Measurements from ENCODE around the gene ZNF548.
A peak's percentile ranks its signal among the peaks of the same experiment; 100 is the strongest.

ZNF548 gene

DNA sequence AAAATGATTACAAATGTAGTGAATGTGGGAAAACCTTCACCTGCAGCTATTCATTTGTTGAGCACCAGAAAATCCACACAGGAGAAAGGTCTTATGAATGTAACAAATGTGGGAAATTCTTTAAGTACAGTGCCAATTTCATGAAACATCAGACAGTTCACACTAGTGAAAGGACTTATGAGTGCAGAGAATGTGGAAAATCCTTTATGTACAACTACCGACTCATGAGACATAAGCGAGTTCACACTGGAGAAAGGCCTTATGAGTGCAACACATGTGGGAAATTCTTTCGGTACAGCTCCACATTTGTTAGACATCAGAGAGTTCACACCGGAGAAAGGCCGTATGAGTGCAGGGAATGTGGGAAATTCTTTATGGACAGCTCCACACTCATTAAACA, 9.2 kb downstream of the ZNF548 start:
- DNase-seq (ENCODE audit: low read depth in 2 of 2): no peak

DNA sequence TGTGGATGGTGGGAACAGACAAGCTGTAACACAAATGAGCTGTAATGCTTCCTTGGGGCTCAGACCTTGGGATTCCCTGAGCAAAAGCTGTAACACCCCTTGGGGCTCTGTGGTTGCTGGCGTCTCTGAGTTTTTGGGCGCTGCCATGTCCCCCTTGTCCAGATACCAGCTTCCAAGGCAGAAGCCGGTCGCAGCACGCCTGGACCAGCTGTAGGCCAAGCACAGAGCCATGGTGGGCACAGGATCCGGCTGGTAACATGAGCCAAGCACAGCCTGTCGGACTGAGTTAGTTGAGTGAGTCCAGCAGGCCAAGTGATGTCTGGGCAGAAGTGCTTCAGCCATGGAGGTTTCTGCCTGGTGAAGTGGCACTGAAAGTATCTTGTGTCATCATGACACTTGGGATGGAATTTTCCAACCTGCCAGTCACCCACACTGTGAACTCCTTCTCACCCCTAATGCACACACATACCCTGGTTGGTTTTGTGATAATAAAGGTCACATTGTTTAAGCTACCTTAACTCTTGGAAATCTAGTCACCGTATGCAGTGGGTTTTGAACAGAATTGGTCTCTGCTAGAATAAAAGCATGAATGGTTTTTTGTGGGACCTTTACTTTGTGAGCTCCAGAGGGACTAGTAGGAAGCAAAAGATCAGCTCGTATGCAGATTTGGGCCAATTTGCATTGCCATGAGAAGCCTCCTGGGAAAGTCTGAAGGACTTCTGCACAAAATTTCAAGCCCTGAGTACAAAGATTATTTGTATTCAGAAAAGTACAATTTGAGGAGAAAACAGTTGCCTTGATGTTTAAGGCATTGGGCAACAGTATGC, 14.3 kb downstream of the ZNF548 start:
- DNase-seq (ENCODE audit: low read depth in 2 of 2): no peak

DNA sequence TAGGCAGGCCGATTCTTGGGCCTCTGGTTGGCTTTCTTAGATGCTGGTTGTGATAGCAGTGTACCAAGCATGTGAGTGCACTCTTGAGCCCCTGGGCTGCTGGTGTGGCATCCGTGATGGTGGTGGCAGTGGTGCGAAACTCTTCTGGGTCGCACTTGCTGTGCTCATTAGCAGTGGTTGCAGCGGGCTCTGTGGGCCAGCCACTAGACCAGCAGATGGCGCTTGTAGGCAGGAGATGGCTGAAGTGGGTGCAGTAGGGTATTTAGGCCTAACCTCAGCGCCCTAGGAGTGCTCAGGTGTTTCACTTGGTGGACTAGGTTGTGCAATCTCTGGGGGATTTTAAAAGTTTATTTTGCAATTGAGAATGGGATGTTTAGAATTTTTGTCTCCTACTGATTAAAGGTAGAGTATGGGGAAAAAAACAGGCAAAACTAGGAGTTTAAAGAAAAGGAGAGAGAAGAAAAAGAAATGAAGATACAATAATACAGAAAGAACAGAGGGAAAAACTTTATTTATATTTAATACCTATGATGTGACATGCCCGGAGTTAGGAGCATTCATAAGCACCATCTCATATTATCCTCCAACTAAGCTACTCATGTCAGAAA, 17.0 kb downstream of the ZNF548 start:
- DNase-seq (ENCODE audit: low read depth in 2 of 2): peak; percentile 26 to 48

DNA sequence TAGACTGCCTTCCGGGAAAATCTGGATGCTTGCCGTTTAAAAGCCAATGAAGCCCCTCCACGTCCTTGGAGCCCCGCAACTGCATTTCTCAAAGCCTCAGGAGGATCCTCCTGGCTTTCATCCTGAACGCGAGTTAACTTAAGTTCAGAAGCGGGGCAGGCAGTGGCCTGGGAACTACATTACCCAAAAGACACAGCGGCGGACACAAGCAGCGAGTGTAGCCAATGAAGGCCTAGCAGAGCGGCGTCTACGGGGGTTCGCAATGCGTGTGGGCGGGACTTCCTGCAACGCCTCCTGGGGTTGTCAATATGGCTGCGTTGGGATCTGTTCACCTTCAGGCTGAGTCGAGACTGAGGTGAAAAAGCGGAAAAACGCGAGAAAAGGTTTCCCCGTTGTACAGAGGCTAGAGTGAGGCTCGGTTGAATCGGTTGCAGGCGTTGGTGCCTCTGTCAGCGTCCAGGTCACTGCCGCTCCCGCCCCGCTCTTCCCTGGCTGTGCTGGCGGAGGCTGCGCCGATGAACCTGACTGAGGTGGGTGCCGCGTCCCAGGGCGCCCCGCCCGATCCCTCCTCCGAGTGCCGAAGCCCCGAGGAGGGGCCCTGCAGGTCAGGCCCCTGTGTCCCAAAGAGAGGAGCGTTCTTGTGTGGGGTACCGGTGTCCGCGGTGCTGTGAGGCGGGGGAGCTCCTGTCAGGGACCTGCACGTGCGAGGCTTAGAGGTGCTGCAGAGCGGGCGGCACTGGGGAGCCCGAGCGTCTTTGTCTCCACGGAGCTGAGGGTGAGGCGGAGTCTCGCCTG, 21.4 kb downstream of the ZNF548 start, which contains the start of gene ZNF17:
Gene ZNF17, plus strand, starts transcription at position 285 of the 795 bp plus-strand sequence. CDS start 2,455 bp downstream, outside the sequence.
- DNase-seq (ENCODE audit: low read depth in 2 of 2): peak; percentile 81 to 90

DNA sequence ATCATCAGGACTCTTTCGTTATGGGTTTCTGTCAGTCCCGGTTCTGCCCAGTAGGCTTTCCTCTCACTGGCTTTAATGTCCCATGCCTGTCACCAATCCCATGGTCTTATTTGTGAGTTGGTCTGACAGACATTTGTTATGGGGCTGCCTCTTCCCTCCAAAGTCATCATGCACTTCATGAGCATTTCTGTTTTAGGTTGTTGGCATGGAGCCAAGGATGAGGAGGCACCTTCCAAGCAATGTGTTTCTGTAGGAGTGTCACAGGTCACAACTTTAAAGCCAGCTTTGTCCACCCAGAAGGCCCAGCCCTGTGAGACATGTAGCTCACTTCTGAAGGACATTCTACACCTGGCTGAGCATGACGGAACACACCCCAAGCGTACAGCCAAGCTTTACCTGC, 29.8 kb downstream of the ZNF548 start:
- no peak for DNase-seq (ENCODE audit: low read depth in 2 of 2)

DNA sequence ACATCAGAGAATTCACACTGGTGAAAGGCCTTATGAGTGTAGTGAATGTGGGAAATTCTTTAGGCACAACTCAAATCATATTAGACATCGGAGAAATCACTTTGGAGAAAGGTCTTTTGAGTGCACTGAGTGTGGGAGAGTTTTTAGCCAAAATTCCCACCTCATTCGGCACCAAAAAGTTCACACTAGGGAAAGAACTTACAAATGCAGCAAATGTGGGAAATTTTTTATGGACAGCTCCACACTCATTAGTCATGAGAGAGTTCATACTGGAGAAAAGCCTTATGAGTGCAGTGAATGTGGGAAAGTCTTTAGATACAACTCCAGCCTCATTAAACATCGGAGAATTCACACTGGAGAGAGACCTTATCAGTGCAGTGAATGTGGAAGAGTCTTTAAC, 31.4 kb downstream of the ZNF548 start:
- no peak for DNase-seq (ENCODE audit: low read depth in 2 of 2)

DNA sequence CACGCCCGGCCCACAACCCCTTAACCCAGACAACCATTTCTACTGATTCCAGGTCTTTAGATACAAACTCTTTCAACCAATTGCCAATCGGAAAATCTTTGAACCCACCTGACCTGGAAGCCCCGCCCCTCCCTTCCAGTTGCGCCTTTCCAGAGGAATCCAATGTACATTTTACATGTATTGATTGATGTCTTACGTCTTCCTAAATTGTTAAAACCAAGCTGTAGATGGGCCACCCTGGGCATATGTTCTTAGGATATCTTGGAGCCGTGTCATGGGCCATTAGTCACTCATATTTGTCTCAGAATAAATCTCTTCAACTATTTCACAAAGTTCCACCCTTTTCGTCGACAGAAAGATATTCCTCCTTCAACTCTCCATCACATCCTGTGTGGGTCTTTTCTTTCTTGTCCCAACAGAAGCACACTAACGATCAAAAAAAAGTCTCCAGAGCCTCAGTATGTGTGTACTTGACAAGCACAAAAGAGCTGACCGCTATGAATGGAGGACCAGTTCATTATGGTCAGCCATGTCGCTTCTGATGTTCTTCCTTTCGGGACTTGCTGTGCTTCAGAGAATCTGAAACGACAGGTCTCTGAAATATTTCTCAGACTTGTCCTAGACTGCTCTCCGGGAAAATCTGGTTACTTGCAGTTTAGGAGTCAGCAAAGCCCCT, 44.9 kb downstream of the ZNF548 start:
- no peak for DNase-seq (ENCODE audit: low read depth in 2 of 2)

DNA sequence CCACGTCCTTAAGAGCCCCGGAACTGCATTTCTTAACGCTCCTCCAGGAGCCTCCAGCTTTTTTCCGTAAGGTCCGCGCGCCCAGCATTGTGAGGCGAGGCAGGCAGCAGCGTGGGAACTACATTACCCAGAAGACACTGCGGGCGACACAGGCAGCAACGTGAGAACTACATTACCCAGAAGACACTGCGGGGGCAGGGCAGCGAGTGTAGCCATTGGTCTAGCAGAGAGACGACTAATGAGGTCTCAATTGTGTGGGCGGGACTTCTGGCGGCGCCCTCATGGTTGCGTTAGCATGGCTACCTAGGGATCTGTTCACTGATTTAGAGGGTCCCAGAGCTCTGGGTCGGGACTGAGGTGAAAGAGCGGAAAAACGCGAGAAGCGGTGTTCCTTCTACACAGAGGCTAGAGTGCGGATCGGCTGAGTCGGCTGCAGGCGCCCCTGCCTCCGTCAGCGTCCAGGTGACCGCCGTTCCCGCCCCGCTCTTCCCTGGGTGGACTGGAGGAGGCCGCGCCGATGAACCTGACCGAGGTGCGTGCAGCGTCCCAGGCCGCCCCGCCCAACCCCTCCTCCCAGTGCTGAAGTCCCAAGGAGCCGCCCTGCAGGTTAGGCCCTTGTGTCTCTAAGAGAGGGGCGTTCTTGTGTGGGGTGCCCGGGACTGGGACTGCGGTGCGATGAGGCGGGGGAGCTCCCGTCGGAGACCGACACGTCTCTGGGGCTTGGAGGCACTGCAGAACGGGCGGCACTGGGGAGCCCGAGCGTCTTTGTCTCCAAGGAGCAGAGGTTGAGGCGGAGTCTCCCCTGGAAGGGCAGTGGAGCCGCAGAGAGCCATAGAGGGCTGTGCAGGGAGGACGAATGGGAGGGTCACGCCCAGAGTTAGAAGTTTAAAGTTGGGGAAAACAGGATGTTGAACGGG, 45.7 kb downstream of the ZNF548 start, which contains the start of gene ZNF749:
Gene ZNF749, plus strand, starts transcription at position 264 of the 917 bp plus-strand sequence. Its CDS starts 254 bp downstream, at position 518.
- peak; percentile 88 to 98 for DNase-seq (ENCODE audit: low read depth in 2 of 2)

DNA sequence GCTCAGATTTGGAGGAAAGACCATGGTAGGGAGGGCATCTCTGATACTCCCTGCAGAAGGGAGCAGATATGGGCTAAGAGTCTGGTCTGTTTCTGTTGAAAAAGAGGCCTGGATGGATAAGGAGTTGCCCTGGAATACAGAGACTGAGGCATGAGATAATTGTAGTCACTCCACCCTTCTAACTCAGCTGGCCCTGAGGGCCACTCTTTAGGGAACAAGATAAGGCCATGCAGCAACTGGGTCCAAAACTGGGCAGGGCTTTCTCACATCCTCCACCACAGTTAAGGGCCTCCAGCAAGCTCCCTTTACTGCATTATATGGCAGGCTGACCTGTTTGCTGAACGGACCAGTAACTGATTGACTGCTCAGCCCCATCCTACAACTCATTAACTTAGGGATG, 46.8 kb downstream of the ZNF548 start:
- DNase-seq (ENCODE audit: low read depth in 2 of 2): no peak

DNA sequence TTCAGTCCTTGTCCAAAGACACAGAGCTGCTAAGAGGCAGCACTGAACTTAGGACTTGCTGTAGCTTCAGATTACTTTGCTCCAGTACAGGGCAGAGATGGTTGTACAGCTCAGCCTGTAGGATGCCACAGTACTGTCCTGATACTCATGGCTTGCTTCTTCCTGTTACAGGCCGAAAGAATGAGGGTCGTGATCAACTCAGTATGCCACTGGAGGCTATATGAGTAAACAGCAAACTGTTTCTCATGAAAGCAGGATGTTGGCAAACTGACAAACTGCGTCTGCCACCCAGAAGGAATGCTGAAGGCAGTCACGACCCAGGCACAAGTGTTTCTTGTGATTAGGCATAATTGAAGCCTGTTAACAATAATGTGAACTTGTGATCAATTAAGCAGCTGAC, 48.3 kb downstream of the ZNF548 start:
- no peak for DNase-seq (ENCODE audit: low read depth in 2 of 2)

DNA sequence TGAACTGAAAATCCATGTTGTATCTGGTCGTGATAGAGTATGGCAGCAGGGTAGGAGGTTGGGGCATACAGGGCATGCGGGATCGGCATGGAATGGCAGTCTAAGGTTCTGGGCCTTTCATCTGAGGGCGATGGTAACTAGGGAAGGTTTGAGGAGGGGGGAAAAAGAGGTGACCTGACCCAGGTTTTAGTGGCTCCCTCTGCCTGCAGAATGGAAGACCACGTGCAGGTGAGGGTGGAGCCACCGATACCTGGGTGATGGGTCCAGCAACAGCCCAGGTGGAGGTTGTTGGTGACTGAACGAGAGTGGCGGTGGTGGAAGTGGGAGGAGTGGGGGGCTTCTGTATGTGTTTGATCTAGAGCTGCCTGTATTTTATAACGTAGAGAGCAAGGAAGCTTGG, 49.3 kb downstream of the ZNF548 start:
- DNase-seq (ENCODE audit: low read depth in 2 of 2): no peak

DNA sequence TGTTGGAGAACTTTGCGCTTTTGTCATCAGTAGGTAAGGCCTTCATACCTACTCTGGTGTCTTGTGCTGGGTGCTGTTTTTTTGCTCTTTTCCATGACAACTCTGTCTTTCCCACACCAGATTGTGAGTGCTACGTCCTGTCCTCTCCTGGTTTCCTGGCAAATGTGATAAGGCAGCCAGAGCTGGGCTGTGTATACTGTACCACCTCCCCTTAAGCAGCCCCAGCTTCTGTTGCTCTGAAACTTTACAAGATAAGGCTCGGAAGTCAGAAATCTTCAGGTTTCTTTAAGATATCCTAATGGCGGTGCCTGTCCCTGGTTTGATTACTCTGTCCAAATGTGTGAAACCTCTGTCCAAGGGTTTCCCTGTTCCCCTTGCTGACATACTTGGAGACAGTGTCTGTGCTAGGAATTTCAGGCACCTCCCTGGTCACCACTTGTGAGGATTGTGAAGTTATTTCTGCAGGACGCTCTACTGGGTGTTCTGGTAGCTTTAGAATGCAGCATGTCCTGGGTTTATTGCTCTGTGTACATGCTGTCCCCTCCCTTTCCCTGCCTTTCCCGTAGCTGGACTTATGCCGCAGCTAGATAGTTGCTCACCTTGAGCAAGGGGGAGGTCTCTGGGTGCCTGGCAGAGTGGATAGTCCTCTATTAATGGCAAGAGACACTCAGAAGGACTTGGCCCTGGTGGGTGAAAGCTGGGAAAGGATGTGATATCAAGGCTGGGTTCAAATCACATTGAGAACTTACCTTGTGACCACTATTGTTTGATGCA, 52.5 kb downstream of the ZNF548 start:
- no peak for DNase-seq (ENCODE audit: low read depth in 2 of 2)

DNA sequence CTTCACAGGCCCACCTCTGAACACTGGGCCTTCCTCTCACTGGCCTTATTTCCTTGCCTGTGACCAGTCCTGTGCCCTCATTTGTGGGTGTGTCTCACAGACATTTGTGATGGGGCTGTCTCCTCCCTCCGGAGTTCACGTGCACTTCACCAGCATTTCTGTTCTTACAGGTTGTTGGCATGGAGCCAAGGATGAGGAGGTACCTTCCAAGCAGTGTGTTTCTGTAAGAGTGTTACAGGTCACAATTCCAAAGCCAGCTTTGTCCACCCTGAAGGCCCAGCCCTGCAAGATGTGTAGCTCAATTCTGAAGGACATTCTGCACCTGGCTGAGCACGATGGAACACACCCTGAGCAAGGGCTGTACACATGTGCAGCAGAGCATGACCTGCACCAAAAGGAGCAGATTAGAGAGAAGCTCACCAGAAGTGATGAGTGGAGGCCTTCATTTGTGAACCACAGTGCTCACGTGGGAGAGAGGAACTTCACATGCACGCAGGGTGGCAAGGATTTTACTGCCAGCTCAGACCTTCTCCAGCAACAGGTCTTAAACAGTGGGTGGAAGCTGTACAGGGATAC, 53.6 kb downstream of the ZNF548 start:
- no peak for DNase-seq (ENCODE audit: low read depth in 2 of 2)

DNA sequence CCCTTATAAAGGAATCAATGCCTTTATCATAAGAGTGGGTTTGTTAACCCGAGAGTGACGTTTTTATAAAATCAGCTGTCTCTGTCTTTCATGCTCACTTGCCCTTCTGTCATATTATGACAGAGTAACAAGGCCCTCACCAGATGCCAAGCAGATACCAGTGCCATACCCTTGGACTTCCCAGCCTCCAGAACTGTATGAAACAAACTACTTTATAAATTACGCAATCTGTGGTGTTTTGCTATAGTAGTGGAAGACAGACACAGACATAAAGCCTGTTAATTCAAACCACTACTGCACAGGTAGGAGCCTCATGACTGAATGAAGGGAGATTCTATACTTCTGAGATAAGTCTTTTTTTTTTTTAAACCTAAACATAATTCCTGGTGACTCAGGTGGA, 62.7 kb downstream of the ZNF548 start:
- DNase-seq (ENCODE audit: low read depth in 2 of 2): no peak

Measured in stimulated activated CD8-positive, alpha-beta memory T cell treated with anti-CD3 and anti-CD28 coated beads, Interleukin-15, amount 100 ng/mL, for 4 hours (primary cell).